Inflammatory macrophage treated with lipopolysaccharide for 4 hours (primary cell): ENCODE measurements around the gene RALGPS1.

Experiments
- DNase-seq: peaks from one replicate; pipeline ENCODE4 v3.0.0-alpha.2; 2020

The RALGPS1 gene

GRCh38 chr9:127084076-127085039, 169.8 kb downstream of the RALGPS1 start:
- DNase-seq = no peak

- DNase-seq = no peak
Observed at GRCh38 chr9:127085186-127085585, 170.6 kb downstream of the RALGPS1 start.

GRCh38 chr9:127086771-127087170, 172.2 kb downstream of the RALGPS1 start:
- DNase-seq = no peak

- DNase-seq = no peak
Observed at GRCh38 chr9:127087411-127087810, 172.8 kb downstream of the RALGPS1 start.

- no peak for DNase-seq
Observed at GRCh38 chr9:127087836-127088235, 173.3 kb downstream of the RALGPS1 start.

GRCh38 chr9:127088724-127089615, 174.4 kb downstream of the RALGPS1 start:
- DNase-seq = no peak

- DNase-seq = no peak
Observed at GRCh38 chr9:127089631-127090081, 175.1 kb downstream of the RALGPS1 start.

GRCh38 chr9:127090341-127090985, 175.9 kb downstream of the RALGPS1 start:
- no peak for DNase-seq

GRCh38 chr9:127091526-127091925, 176.9 kb downstream of the RALGPS1 start:
- no peak for DNase-seq

GRCh38 chr9:127092041-127092608, 177.5 kb downstream of the RALGPS1 start:
- no peak for DNase-seq

GRCh38 chr9:127093319-127094020, 178.9 kb downstream of the RALGPS1 start:
- DNase-seq = no peak

GRCh38 chr9:127095411-127095810, 180.8 kb downstream of the RALGPS1 start:
- DNase-seq = no peak

- no peak for DNase-seq
Observed at GRCh38 chr9:127096208-127096607, 181.6 kb downstream of the RALGPS1 start.

- no peak for DNase-seq
Observed at GRCh38 chr9:127097683-127098082, 183.1 kb downstream of the RALGPS1 start.

GRCh38 chr9:127098916-127099553, 184.5 kb downstream of the RALGPS1 start:
- no peak for DNase-seq

- DNase-seq = no peak
Observed at GRCh38 chr9:127099664-127100063, 185.1 kb downstream of the RALGPS1 start.

GRCh38 chr9:127102176-127102575, 187.6 kb downstream of the RALGPS1 start:
- no peak for DNase-seq

- no peak for DNase-seq
Observed at GRCh38 chr9:127102788-127103187, 188.2 kb downstream of the RALGPS1 start.

- no peak for DNase-seq
Observed at GRCh38 chr9:127104581-127105311, 190.2 kb downstream of the RALGPS1 start.

GRCh38 chr9:127105805-127106465, 191.4 kb downstream of the RALGPS1 start:
- DNase-seq = no peak
